ENCODE measurements around the gene THRB.

The THRB gene

DNA sequence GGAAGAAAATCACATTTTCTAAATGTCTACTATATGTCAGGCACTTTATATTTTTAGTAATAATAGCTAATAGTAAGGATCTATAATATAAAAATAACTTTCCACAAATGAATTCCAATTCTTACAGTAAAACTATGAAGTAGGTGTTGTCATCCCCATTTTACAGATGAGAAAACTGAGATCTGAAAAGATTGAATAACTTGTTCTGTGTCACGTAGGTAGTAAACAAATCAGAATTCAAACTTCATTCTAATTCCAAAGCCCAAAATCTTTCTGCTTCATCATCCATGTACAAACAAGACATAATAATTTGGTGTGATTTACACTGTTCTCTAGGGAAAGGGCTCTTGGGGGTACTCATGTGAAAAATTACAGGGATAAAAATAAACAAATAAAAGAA lies 130.3 kb downstream of the THRB start:
- Histone ChIP-seq H3K9ac (ENCODE audit: low read depth, low read length, poor library complexity, severe bottlenecking) (no peak overlapping the region), H3K79me2 (ENCODE audit: insufficient read depth, low read length) (no peaks in the 10 kb centered on the region), H3K4me2 (ENCODE audit: low read depth, low read length, poor library complexity, severe bottlenecking) (no peak overlapping the region), H3K4me1 (ENCODE audit: insufficient read depth, low read length, poor library complexity, severe bottlenecking) (no peaks in the 10 kb centered on the region), H3F3A (ENCODE audit: low read depth) (no peaks in the 10 kb centered on the region), H3K4me3 (ENCODE audit: low read length, poor library complexity, severe bottlenecking) (no peak overlapping the region), H2AFZ (ENCODE audit: low read length) (no peak overlapping the region), H3K9me2 (replicated peaks; ENCODE audit: low read depth, low read length) (no peaks in the 10 kb centered on the region), H4K20me1 (ENCODE audit: insufficient read depth, low read length, poor library complexity, severe bottlenecking) (no peaks in the 10 kb centered on the region), H3K36me3 (ENCODE audit: insufficient read depth, low read length) (no peaks in the 10 kb centered on the region), H3K9me3 (ENCODE audit: insufficient read depth, low read depth, low read length) (no peaks in the 10 kb centered on the region), H3K27me3 (ENCODE audit: insufficient read depth, low read length, poor library complexity, severe bottlenecking) (no peaks in the 10 kb centered on the region)
- TF ChIP-seq CTCF (conservative IDR thresholded peaks at IDR 0.05; ENCODE audit: low read length): no peak
- no peak for TF ChIP-seq EZH2phosphoT487 (IDR thresholded peaks at IDR 0.05; ENCODE audit: borderline replicate concordance)

GRCh38 chr3:24363242-24363641 lies 131.4 kb downstream of the THRB start:
- Histone ChIP-seq H3K79me2 (ENCODE audit: insufficient read depth, low read length) (no peaks in the 10 kb centered on the region), H2AFZ (ENCODE audit: low read length) (no peak overlapping the region), H3K9me2 (replicated peaks; ENCODE audit: low read depth, low read length) (no peaks in the 10 kb centered on the region), H3K4me3 (ENCODE audit: low read length, poor library complexity, severe bottlenecking) (no peak overlapping the region), H3K9ac (ENCODE audit: low read depth, low read length, poor library complexity, severe bottlenecking) (no peak overlapping the region), H4K20me1 (ENCODE audit: insufficient read depth, low read length, poor library complexity, severe bottlenecking) (no peaks in the 10 kb centered on the region), H3K4me1 (ENCODE audit: insufficient read depth, low read length, poor library complexity, severe bottlenecking) (no peaks in the 10 kb centered on the region), H3K27me3 (ENCODE audit: insufficient read depth, low read length, poor library complexity, severe bottlenecking) (no peaks in the 10 kb centered on the region), H3K36me3 (ENCODE audit: insufficient read depth, low read length) (no peaks in the 10 kb centered on the region), H3K4me2 (ENCODE audit: low read depth, low read length, poor library complexity, severe bottlenecking) (no peak overlapping the region), H3K9me3 (ENCODE audit: insufficient read depth, low read depth, low read length) (no peaks in the 10 kb centered on the region), H3F3A (ENCODE audit: low read depth) (no peaks in the 10 kb centered on the region)
- TF ChIP-seq CTCF (conservative IDR thresholded peaks at IDR 0.05; ENCODE audit: low read length): no peak
- no peak for TF ChIP-seq EZH2phosphoT487 (IDR thresholded peaks at IDR 0.05; ENCODE audit: borderline replicate concordance)

DNA sequence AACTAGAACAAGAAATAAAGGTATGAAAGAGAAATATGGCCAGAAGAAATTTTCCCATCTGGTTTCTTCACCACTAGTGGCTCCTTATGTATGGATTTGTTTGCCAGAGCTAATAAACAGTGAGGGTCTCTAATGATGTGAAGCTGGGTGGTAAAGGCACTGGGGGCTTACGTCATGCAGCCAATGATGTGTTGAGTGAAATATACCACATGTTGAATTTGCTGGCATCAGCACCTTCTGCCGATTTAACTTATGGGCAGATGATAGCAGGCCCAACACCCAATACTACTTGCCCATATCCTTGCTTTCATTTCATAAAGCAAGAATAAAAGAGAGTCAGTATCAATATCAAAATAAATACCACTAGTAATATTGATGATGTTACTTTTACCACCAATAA lies 133.0 kb downstream of the THRB start:
- no peaks in the 10 kb centered on the region for H3K4me1 ChIP-seq (ENCODE audit: insufficient read depth, low read length, poor library complexity, severe bottlenecking)
- no peaks in the 10 kb centered on the region for H3K27me3 ChIP-seq (ENCODE audit: insufficient read depth, low read length, poor library complexity, severe bottlenecking)
- no peaks in the 10 kb centered on the region for H3K36me3 ChIP-seq (ENCODE audit: insufficient read depth, low read length)
- H3K4me2 ChIP-seq (ENCODE audit: low read depth, low read length, poor library complexity, severe bottlenecking): no peak overlapping the region
- H3K9me3 ChIP-seq (ENCODE audit: insufficient read depth, low read depth, low read length): no peaks in the 10 kb centered on the region
- H4K20me1 ChIP-seq (ENCODE audit: insufficient read depth, low read length, poor library complexity, severe bottlenecking): no peaks in the 10 kb centered on the region
- no peak overlapping the region for H3K4me3 ChIP-seq (ENCODE audit: low read length, poor library complexity, severe bottlenecking)
- no peaks in the 10 kb centered on the region for H3F3A ChIP-seq (ENCODE audit: low read depth)
- H3K9me2 ChIP-seq (replicated peaks; ENCODE audit: low read depth, low read length): no peaks in the 10 kb centered on the region
- H3K9ac ChIP-seq (ENCODE audit: low read depth, low read length, poor library complexity, severe bottlenecking): no peak overlapping the region
- no peak for TF ChIP-seq EZH2phosphoT487 (IDR thresholded peaks at IDR 0.05; ENCODE audit: borderline replicate concordance)
- no peak for TF ChIP-seq CTCF (conservative IDR thresholded peaks at IDR 0.05; ENCODE audit: low read length)
- no peak overlapping the region for H2AFZ ChIP-seq (ENCODE audit: low read length)
- H3K79me2 ChIP-seq (ENCODE audit: insufficient read depth, low read length): no peaks in the 10 kb centered on the region

All from Loucy (cell line).